ENCODE measurements around the gene CCNI2.

- TF ChIP-seq ESRRA (IDR thresholded peaks at IDR 0.05; ENCODE audit: borderline replicate concordance, low read depth) (no peak), CTCF (IDR thresholded peaks at IDR 0.05 in 2 of 3, conservative IDR thresholded peaks at IDR 0.05 in 1 of 3; ENCODE audit: insufficient read depth in 2 of 3, low read depth in 1 of 3, low read length in 3 of 3) (no peak), JUN (IDR thresholded peaks at IDR 0.05; ENCODE audit: borderline replicate concordance, low read depth, low read length) (no peak), JUN (CRISPR knock-in tag; IDR thresholded peaks at IDR 0.05; ENCODE audit: borderline replicate concordance) (no peak), WHSC1 (IDR thresholded peaks at IDR 0.05; ENCODE audit: low read length) (no peak)
Observed at GRCh38 chr5:132772291-132773070, 25.3 kb downstream of the CCNI2 start.

Measured in K562 (cell line).